Measurements from ENCODE around the gene FBXO24.

GRCh38 chr7:100573691-100574361 is 12.3 kb upstream of the FBXO24 start, which contains the start of gene SAP25:
- no peak for TF ChIP-seq EZH2 (IDR thresholded peaks at IDR 0.05)
- peak; percentile 22 for TF ChIP-seq CTCF (IDR thresholded peaks at IDR 0.05)
- TF ChIP-seq EZH2phosphoT487 (IDR thresholded peaks at IDR 0.05) = no peak
